ENCODE measurements around the gene IL36G. TPM values are rescaled to one million over a fixed set of nuclear protein-coding genes. Genes with fewer than 3 reads are reported as not detected.
A peak's percentile ranks its signal among the peaks of the same experiment; 100 is the strongest.
"Not testable (repeated sequence)": the region's sequence is repeated elsewhere in the genome, so short reads cannot be mapped to it uniquely, and the experiment has no call there.

IL36G gene
- total RNA-seq: not detected in 2 replicates
- long read RNA-seq: 0 reads

DNA sequence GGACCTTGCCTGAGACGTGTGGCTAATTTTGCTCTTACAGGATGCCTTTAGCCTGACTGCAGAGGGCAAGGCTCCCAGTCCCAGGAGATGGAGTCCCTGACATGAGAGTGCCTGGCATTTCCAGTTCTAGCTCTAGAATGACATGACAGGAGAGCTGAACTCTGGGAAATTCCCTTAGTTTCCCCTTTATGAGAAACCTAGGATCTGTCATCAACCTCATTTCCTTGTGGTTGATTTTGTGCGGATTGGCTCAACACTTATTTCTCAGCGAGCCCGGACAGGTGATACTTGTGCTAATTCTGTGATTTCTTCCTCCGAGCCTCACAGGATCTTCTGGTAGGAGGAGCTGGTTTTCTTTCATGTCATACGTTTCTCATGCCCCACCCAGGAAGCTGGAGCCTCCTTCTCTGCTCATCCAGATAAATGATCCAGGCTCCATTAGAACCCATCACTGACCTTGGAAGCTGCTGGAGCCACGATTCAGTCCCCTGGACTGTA lies at the start of gene IL36G:
TSS of gene IL36G (plus strand) at position 448 of the 498 bp plus-strand sequence. CDS start 633 bp downstream, outside the sequence.
- Mint-ChIP-seq H3K4me3 (ENCODE audit: low read depth) (no peak within 1 kb of the TSS), H3K27ac (no peak within 1 kb of the TSS), H3K4me1 (ENCODE audit: low read depth) (no peaks in the 10 kb centered on the region), H3K27me3 (peaks cover 17% of the 10 kb centered on the region), H3K9me3 (ENCODE audit: low read depth) (no peaks in the 10 kb centered on the region), H3K36me3 (ENCODE audit: insufficient read depth) (no peaks in the 10 kb centered on the region)
- no peak for DNase-seq (ENCODE audit: low spot score, unreplicated experiment)
- TF ChIP-seq, protein P1, sequence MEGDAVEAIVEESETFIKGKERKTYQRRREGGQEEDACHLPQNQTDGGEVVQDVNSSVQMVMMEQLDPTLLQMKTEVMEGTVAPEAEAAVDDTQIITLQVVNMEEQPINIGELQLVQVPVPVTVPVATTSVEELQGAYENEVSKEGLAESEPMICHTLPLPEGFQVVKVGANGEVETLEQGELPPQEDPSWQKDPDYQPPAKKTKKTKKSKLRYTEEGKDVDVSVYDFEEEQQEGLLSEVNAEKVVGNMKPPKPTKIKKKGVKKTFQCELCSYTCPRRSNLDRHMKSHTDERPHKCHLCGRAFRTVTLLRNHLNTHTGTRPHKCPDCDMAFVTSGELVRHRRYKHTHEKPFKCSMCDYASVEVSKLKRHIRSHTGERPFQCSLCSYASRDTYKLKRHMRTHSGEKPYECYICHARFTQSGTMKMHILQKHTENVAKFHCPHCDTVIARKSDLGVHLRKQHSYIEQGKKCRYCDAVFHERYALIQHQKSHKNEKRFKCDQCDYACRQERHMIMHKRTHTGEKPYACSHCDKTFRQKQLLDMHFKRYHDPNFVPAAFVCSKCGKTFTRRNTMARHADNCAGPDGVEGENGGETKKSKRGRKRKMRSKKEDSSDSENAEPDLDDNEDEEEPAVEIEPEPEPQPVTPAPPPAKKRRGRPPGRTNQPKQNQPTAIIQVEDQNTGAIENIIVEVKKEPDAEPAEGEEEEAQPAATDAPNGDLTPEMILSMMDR (IDR thresholded peaks at IDR 0.05; ENCODE audit: unreplicated experiment): no peak

DNA sequence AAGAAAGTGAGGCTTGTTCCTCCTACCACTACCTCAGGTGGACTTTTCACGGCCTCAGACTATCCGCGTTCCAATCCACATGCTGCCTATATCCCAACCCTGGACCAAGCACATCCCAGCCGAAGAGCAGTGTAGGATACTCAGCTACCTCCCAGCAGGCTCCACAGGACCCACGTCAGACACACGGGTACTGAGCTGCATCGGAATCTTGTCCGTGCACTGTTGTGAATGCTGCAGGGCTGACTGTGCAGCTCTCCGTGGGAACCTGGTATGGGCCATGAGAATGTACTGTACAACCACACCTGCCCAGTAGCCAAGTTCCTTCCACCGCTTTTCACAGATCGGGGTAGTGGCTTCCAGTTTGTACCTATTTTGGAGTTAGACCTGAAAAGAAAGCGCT lies 44.5 kb upstream of the IL36G start:
- Mint-ChIP-seq H3K4me3 (ENCODE audit: low read depth) (no peak overlapping the region), H3K36me3 (ENCODE audit: insufficient read depth) (no peaks in the 10 kb centered on the region), H3K27me3 (no peaks in the 10 kb centered on the region), H3K4me1 (ENCODE audit: low read depth) (peaks cover 4% of the 10 kb centered on the region), H3K27ac (peak overlapping the region; percentile 9), H3K9me3 (ENCODE audit: low read depth) (no peaks in the 10 kb centered on the region)
- no peak for DNase-seq (ENCODE audit: low spot score, unreplicated experiment)
- TF ChIP-seq, protein P1 (IDR thresholded peaks at IDR 0.05; ENCODE audit: unreplicated experiment): no peak

DNA sequence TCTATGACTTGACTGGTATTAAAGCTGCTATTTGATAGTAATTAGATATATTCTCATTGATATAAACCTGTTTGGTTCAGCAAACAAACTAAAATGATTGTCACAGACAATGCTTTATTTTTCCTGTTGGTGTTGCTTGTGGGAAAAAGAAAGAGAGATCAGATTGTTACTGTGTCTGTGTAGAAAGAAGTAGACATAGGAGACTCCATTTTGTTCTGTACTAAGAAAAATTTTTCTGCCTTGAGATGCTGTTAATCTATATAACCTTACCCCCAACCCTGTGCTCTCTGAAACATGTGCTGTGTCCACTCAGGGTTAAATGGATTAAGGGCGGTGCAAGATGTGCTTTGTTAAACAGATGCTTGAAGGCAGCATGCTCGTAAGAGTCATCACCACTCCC lies 43.7 kb upstream of the IL36G start:
- H3K27me3 Mint-ChIP-seq; H3K9me3 Mint-ChIP-seq (ENCODE audit: low read depth); H3K27ac Mint-ChIP-seq; H3K4me1 Mint-ChIP-seq (ENCODE audit: low read depth); DNase-seq (ENCODE audit: low spot score, unreplicated experiment); H3K36me3 Mint-ChIP-seq (ENCODE audit: insufficient read depth); H3K4me3 Mint-ChIP-seq (ENCODE audit: low read depth): not testable (repeated sequence)

DNA sequence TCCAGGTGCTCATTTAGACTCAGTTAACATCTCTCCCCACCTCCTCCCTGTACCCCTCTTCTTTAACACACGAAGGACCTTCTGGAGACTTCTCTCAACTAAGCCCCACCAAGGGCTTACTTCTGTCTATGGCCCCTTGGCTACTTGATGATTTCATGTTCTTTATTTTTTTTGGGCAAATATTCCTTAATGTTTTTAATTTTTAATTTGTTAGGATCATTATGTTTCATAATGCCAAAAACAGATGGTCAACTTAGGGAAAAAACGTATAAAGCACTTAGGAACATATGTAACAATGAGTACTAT lies 40.9 kb upstream of the IL36G start:
- no peaks in the 10 kb centered on the region for H3K9me3 Mint-ChIP-seq (ENCODE audit: low read depth)
- H3K27me3 Mint-ChIP-seq: no peaks in the 10 kb centered on the region
- TF ChIP-seq, protein P1 (IDR thresholded peaks at IDR 0.05; ENCODE audit: unreplicated experiment): no peak
- H3K4me1 Mint-ChIP-seq (ENCODE audit: low read depth): peaks cover 4% of the 10 kb centered on the region
- no peak overlapping the region for H3K4me3 Mint-ChIP-seq (ENCODE audit: low read depth)
- H3K36me3 Mint-ChIP-seq (ENCODE audit: insufficient read depth): no peaks in the 10 kb centered on the region
- no peak overlapping the region for H3K27ac Mint-ChIP-seq
- DNase-seq (ENCODE audit: low spot score, unreplicated experiment): no peak

DNA sequence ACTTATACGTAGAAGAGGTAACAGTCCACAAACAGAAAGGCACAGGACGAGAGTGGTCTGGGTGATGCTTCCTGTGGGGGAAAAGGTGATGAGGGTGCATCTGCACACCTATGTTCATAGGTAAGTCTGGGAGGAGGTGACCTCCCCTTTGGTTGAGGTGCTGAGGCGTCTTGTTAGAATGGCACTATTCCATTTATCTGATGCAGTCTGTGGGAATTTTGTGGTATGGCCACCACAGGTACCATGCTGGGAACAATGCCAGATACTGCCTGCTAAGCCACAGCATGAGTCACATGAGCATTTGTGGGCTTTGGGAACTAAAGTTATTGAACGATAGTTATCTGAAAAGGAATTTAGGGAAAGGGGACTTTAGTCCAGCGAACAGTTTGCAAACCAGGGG lies 38.9 kb upstream of the IL36G start:
- Mint-ChIP-seq H3K27me3 (no peaks in the 10 kb centered on the region), H3K9me3 (ENCODE audit: low read depth) (no peaks in the 10 kb centered on the region), H3K4me1 (ENCODE audit: low read depth) (peaks cover 4% of the 10 kb centered on the region), H3K4me3 (ENCODE audit: low read depth) (no peak overlapping the region), H3K36me3 (ENCODE audit: insufficient read depth) (no peaks in the 10 kb centered on the region), H3K27ac (no peak overlapping the region)
- TF ChIP-seq, protein P1 (IDR thresholded peaks at IDR 0.05; ENCODE audit: unreplicated experiment): no peak
- DNase-seq (ENCODE audit: low spot score, unreplicated experiment): no peak

DNA sequence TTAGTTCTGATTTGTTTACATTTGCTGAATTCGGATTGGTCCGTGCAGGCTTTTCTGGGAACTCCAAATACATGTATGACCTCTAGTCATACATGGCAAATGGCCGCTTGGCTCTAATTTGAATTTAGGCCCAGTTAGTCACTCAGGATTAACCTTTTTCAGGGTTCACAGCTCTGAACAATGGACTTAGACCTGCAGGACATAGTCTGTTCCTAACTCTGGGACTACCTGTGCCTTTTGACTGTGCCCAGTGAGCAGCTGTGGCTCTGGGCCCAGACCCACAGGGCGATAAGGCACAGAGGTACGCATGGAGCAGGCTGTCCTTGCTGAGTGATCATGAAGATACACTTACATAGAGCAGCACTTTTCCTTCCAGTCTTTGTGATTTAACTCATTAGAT lies 38.4 kb upstream of the IL36G start:
- no peak for DNase-seq (ENCODE audit: low spot score, unreplicated experiment)
- Mint-ChIP-seq H3K27ac (no peak overlapping the region), H3K9me3 (ENCODE audit: low read depth) (no peaks in the 10 kb centered on the region), H3K36me3 (ENCODE audit: insufficient read depth) (no peaks in the 10 kb centered on the region), H3K4me1 (ENCODE audit: low read depth) (peaks cover 1% of the 10 kb centered on the region), H3K27me3 (no peaks in the 10 kb centered on the region), H3K4me3 (ENCODE audit: low read depth) (no peak overlapping the region)
- TF ChIP-seq, protein P1 (IDR thresholded peaks at IDR 0.05; ENCODE audit: unreplicated experiment): no peak
